IMR-90 (cell line): Measurements from ENCODE around the gene YIPF3. TPM values are rescaled to one million over a fixed set of nuclear protein-coding genes. Genes with fewer than 3 reads are reported as not detected.

Experiments used
- ATAC-seq: fragments of 200-7000 bp; cut with Tn5 transposase; 2 replicates; pipeline ENCODE4 v1.9.1; 2020; ENCODE audit warnings: low read depth, mild to moderate bottlenecking, moderate library complexity
- BruUV-seq: library from RNA; stranded (reverse); fragments of 400-500 nt; replicated peaks from 2 replicates; lab custom pipeline; 2021; lab: Mats Ljungman, UMichigan
- CTCF ChIA-PET: fragments of 300-600 bp; formaldehyde crosslinking; extraction: SDS; loops from one replicate; lab custom pipeline; 2021; ENCODE audit warnings: antibody characterized with exemption; lab: Yijun Ruan, JAX
- POLR2A ChIA-PET: fragments of 300-600 bp; sonication (Branson Sonifier 250); formaldehyde crosslinking; loops from one replicate; lab custom pipeline; 2022; ENCODE audit warnings: antibody characterized with exemption; ENCODE audit not compliant: unreplicated experiment; lab: Charles Lee
- DNase-seq: peaks from one replicate; pipeline ENCODE4 v3.0.0; 2013
- H2AFZ ChIP-seq: replicated peaks from 2 replicates; pipeline ENCODE3; 2013; ENCODE audit warnings: low read length, mild to moderate bottlenecking; ENCODE audit not compliant: poor library complexity
- H2AK5ac ChIP-seq: 2 replicates; pipeline ENCODE4 v1.6.1; 2013; ENCODE audit warnings: low read depth, low read length, inconsistent platforms
- H2AK9ac ChIP-seq: replicated peaks from 2 replicates; pipeline ENCODE3; 2013; ENCODE audit warnings: mild to moderate bottlenecking, low read depth, low read length, moderate library complexity; ENCODE audit not compliant: poor library complexity
- H2BK120ac ChIP-seq: 2 replicates; pipeline ENCODE4 v1.6.1; 2013; ENCODE audit warnings: low read depth, low read length, inconsistent platforms
- H2BK15ac ChIP-seq: 3 replicates; pipeline ENCODE4 v1.6.1; 2013; ENCODE audit warnings: low read depth, low read length, inconsistent platforms
- H2BK20ac ChIP-seq: 2 replicates; pipeline ENCODE4 v1.6.1; 2013; ENCODE audit warnings: low read depth, mild to moderate bottlenecking, inconsistent platforms, low read length, moderate library complexity
- H2BK5ac ChIP-seq: 2 replicates; pipeline ENCODE4 v1.6.1; 2013; ENCODE audit warnings: mild to moderate bottlenecking, low read depth, low read length, inconsistent platforms; ENCODE audit not compliant: poor library complexity, severe bottlenecking
- H3K14ac ChIP-seq: replicated peaks from 2 replicates; pipeline ENCODE4 v1.6.1; 2013; ENCODE audit warnings: low read depth, low read length, inconsistent platforms
- H3K18ac ChIP-seq: 2 replicates; pipeline ENCODE4 v1.6.1; 2013; ENCODE audit warnings: low read depth, low read length, control low read depth
- H3K23ac ChIP-seq: 2 replicates; pipeline ENCODE4 v1.6.1; 2013; ENCODE audit warnings: low read depth, low read length, inconsistent platforms
- H3K27ac ChIP-seq: 2 replicates; pipeline ENCODE4 v1.5.1; 2013; ENCODE audit warnings: mild to moderate bottlenecking, control low read depth, low read length; ENCODE audit not compliant: insufficient read depth
- H3K27me3 ChIP-seq: 2 replicates; pipeline ENCODE4 v1.6.1; 2013; ENCODE audit warnings: low read length; ENCODE audit not compliant: control insufficient read depth, insufficient read depth
- H3K36me3 ChIP-seq: 2 replicates; pipeline ENCODE4 v1.6.1; 2013; ENCODE audit warnings: low read length, mixed read lengths; ENCODE audit not compliant: control insufficient read depth, insufficient read depth
- H3K4ac ChIP-seq: 2 replicates; pipeline ENCODE4 v1.6.1; 2013; ENCODE audit warnings: low read depth, low read length, inconsistent platforms
- H3K4me1 ChIP-seq: 2 replicates; pipeline ENCODE4 v1.6.1; 2013; ENCODE audit warnings: low read length, mixed read lengths; ENCODE audit not compliant: control insufficient read depth, insufficient read depth
- H3K4me2 ChIP-seq: 2 replicates; pipeline ENCODE4 v1.6.1; 2013; ENCODE audit warnings: low read depth, mild to moderate bottlenecking, control low read depth, low read length, moderate library complexity
- H3K4me3 ChIP-seq: 2 replicates; pipeline ENCODE4 v1.5.1; 2013; ENCODE audit warnings: low read depth, mild to moderate bottlenecking, control low read depth, low read length, moderate library complexity; ENCODE audit not compliant: insufficient read depth
- H3K56ac ChIP-seq: 2 replicates; pipeline ENCODE4 v1.6.1; 2013; ENCODE audit warnings: low read length, inconsistent platforms; ENCODE audit not compliant: insufficient read depth; ENCODE audit errors: extremely low read depth
- H3K79me1 ChIP-seq, 2 experiments: 2 replicates each; pipeline ENCODE4 v1.6.1; 2013; ENCODE audit warnings: low read length in 2 of 2, inconsistent platforms in 1 of 2, low read depth in 1 of 2
- H3K9ac ChIP-seq: 2 replicates; pipeline ENCODE4 v1.6.1; 2013; ENCODE audit warnings: low read depth, low read length, control low read depth
- H3K9me1 ChIP-seq: 2 replicates; pipeline ENCODE4 v1.6.1; 2013; ENCODE audit warnings: low read length, inconsistent platforms; ENCODE audit not compliant: insufficient read depth
- H3K9me3 ChIP-seq: 2 replicates; pipeline ENCODE4 v1.6.1; 2013; ENCODE audit warnings: low read length; ENCODE audit not compliant: control insufficient read depth, insufficient read depth
- H4K20me1 ChIP-seq: 2 replicates; pipeline ENCODE4 v1.6.1; 2013; ENCODE audit warnings: low read length, inconsistent platforms; ENCODE audit not compliant: insufficient read depth
- H4K5ac ChIP-seq: 2 replicates; pipeline ENCODE4 v1.6.1; 2013; ENCODE audit warnings: mild to moderate bottlenecking, low read depth, low read length, control low read depth
- H4K8ac ChIP-seq, 2 experiments: 2 replicates each; pipeline ENCODE4 v1.6.1; 2013; ENCODE audit warnings: low read depth in 2 of 2, low read length in 2 of 2, control low read depth in 1 of 2, inconsistent platforms in 1 of 2
- H4K91ac ChIP-seq: 2 replicates; pipeline ENCODE4 v1.6.1; 2013; ENCODE audit warnings: low read depth, low read length, inconsistent platforms; ENCODE audit not compliant: insufficient read depth
- CEBPB ChIP-seq: IDR thresholded peaks from 2 replicates; pipeline ENCODE4 v1.6.1; 2012; ENCODE audit warnings: low read depth, low read length, improper control_type of control experiment
- FOS ChIP-seq: fragments of 150-350 bp; IDR thresholded peaks from 2 replicates; pipeline ENCODE4 v1.6.1; 2016; ENCODE audit warnings: low read depth, low read length
- MAFK ChIP-seq: IDR thresholded peaks from 2 replicates; pipeline ENCODE4 v1.6.1; 2012; ENCODE audit warnings: low read depth, low read length, improper control_type of control experiment
- NFE2L2 ChIP-seq: fragments of 150-350 bp; IDR thresholded peaks from 2 replicates; pipeline ENCODE4 v1.6.1; 2016; ENCODE audit warnings: low read depth, mild to moderate bottlenecking, low read length
- POLR2A ChIP-seq: IDR thresholded peaks from 2 replicates; pipeline ENCODE4 v1.6.1; 2012; ENCODE audit warnings: mild to moderate bottlenecking, low read depth, low read length
- RAD21 ChIP-seq: IDR thresholded peaks from 2 replicates; pipeline ENCODE4 v1.6.1; 2012; ENCODE audit warnings: low read length, improper control_type of control experiment
- RFX5 ChIP-seq: IDR thresholded peaks from 2 replicates; pipeline ENCODE4 v1.8.0; 2012; ENCODE audit warnings: low read depth, mild to moderate bottlenecking, low read length, moderate library complexity
- SMC3 ChIP-seq: fragments of 150-350 bp; IDR thresholded peaks from 2 replicates; pipeline ENCODE4 v1.6.1; 2016; ENCODE audit warnings: low read depth, mild to moderate bottlenecking, antibody characterized with exemption, low read length, moderate library complexity
- WGBS, 2 experiments: methylation state at CpG; one replicate each; pipeline versions ENCODE4 v1.1.5 to v1.1.7; 2013; ENCODE audit warnings: missing lambda C conversion rate in 2 of 2; ENCODE audit not compliant: insufficient read length in 1 of 2; ENCODE audit errors: extremely low coverage in 2 of 2; 5-methylcytosine and 5-hydroxymethylcytosine counted together
- dilution Hi-C: fragments of 300-500 bp; cut with HindIII; formaldehyde crosslinking; loops from one replicate; pipeline ENCODE4 v1.14.3; 2018; ENCODE audit warnings: low sequenced_read_pairs; ENCODE audit not compliant: unreplicated experiment
- in situ Hi-C: fragments of 300-500 bp; cut with MboI; formaldehyde crosslinking; loops from 3 replicates; pipeline ENCODE4 v1.14.3; 2019; ENCODE audit warnings: low sequenced_read_pairs, inconsistent platforms, mixed read lengths
- intact Hi-C: fragments of 100-400 bp; cut with micrococcal nuclease; formaldehyde crosslinking; loops from 2 replicates; pipeline ENCODE4 v1.10.0; 2022
- polyA plus RNA-seq, 3 experiments: library from polyadenylated mRNA; depleted of rRNA; stranded (reverse); fragments of >200 nt; gene quantifications; 2 replicates each; pipeline ENCODE4 v1.2.3, GENCODE V29; 2012; ENCODE audit warnings: low replicate concordance in 1 of 3
- total RNA-seq: library from RNA; depleted of rRNA; stranded (reverse); fragments of >200 nt; gene quantifications from 2 replicates; pipeline ENCODE4 v1.2.3, GENCODE V29; 2012
- TF ChIP-seq, protein P1 (sequence below): conservative IDR thresholded peaks from 2 replicates; pipeline ENCODE4 v1.5.1; 2012; ENCODE audit warnings: mild to moderate bottlenecking, low read depth, low read length, improper control_type of control experiment
- TF ChIP-seq, protein P2 (sequence below): fragments of 150-350 bp; IDR thresholded peaks from 2 replicates; pipeline ENCODE4 v1.6.1; 2017; ENCODE audit warnings: mild to moderate bottlenecking, antibody characterized with exemption, low read length, low read depth
- TF ChIP-seq, protein P3 (sequence below): fragments of 150-350 bp; IDR thresholded peaks from 2 replicates; pipeline ENCODE4 v1.6.1; 2016; ENCODE audit warnings: low read depth, mild to moderate bottlenecking, low read length, moderate library complexity, borderline replicate concordance

Gene YIPF3
- total and polyA plus RNA-seq, 2 of the 4 experiments (the other 2 are of a cell fraction) = 114 to 193 TPM

DNA sequence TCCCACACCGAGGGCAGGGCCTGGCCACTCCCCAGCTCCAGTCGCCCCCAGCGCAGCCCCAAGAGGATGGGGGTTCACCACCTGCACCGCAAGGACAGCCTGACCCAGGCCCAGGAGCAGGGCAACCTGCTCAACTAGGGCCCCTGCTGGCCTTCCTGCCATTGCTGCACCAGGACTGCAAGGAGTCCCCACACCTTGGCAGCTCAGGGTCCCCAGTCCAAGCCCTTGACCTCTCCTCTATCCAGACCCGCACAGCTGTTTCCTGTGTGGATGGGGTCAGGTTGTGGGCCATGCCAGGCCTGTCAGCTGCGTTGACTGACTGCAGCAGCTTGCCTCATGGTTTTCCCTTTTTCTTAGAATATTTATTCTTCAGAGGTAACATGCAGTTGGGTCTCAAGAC lies 11.0 kb downstream of the YIPF3 start:
- H2BK20ac ChIP-seq = no peak overlapping the region
- peaks cover 3% of the 10 kb centered on the region; the same call in 1 of the 2 replicates for H3K9me1 ChIP-seq
- peaks cover 42% of the 10 kb centered on the region for H3K36me3 ChIP-seq
- TF ChIP-seq CEBPB = no peak
- TF ChIP-seq SMC3 = no peak
- no peak for TF ChIP-seq RFX5
- no peak for TF ChIP-seq MAFK
- TF ChIP-seq POLR2A = no peak
- no peak for TF ChIP-seq NFE2L2
- TF ChIP-seq RAD21 = no peak
- TF ChIP-seq, protein P1, sequence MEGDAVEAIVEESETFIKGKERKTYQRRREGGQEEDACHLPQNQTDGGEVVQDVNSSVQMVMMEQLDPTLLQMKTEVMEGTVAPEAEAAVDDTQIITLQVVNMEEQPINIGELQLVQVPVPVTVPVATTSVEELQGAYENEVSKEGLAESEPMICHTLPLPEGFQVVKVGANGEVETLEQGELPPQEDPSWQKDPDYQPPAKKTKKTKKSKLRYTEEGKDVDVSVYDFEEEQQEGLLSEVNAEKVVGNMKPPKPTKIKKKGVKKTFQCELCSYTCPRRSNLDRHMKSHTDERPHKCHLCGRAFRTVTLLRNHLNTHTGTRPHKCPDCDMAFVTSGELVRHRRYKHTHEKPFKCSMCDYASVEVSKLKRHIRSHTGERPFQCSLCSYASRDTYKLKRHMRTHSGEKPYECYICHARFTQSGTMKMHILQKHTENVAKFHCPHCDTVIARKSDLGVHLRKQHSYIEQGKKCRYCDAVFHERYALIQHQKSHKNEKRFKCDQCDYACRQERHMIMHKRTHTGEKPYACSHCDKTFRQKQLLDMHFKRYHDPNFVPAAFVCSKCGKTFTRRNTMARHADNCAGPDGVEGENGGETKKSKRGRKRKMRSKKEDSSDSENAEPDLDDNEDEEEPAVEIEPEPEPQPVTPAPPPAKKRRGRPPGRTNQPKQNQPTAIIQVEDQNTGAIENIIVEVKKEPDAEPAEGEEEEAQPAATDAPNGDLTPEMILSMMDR = no peak
- TF ChIP-seq FOS = no peak
- TF ChIP-seq, protein P2, sequence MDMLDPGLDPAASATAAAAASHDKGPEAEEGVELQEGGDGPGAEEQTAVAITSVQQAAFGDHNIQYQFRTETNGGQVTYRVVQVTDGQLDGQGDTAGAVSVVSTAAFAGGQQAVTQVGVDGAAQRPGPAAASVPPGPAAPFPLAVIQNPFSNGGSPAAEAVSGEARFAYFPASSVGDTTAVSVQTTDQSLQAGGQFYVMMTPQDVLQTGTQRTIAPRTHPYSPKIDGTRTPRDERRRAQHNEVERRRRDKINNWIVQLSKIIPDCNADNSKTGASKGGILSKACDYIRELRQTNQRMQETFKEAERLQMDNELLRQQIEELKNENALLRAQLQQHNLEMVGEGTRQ = no peak
- TF ChIP-seq, protein P3, sequence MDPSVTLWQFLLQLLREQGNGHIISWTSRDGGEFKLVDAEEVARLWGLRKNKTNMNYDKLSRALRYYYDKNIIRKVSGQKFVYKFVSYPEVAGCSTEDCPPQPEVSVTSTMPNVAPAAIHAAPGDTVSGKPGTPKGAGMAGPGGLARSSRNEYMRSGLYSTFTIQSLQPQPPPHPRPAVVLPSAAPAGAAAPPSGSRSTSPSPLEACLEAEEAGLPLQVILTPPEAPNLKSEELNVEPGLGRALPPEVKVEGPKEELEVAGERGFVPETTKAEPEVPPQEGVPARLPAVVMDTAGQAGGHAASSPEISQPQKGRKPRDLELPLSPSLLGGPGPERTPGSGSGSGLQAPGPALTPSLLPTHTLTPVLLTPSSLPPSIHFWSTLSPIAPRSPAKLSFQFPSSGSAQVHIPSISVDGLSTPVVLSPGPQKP = no peak
- intact Hi-C loops = loop anchor here (1.0 kb wide), 4 partner anchors 51 to 242 kb away; partner anchors contain the start of gene ABCC10
- H4K8ac ChIP-seq = no peak overlapping the region
- no peak overlapping the region for H3K23ac ChIP-seq
- dilution Hi-C loops = no loop called here
- H2BK15ac ChIP-seq = no peak overlapping the region
- H3K9me3 ChIP-seq = no peaks in the 10 kb centered on the region
- no peak overlapping the region for H4K91ac ChIP-seq
- ChIA-PET CTCF (interaction anchor here (2.7 kb wide), 1 partner anchor 10 kb away, joined by 17 read pairs; no protein-coding TSS in a partner anchor), POLR2A (no interaction called here)
- no peak overlapping the region for H3K4me2 ChIP-seq
- in situ Hi-C loops = no loop called here
- peaks cover 4% of the 10 kb centered on the region; the same call in 1 of the 2 replicates for H4K20me1 ChIP-seq
- ATAC-seq = no peak
- BruUV-seq = no TSS peak
- WGBS, 2 experiments = 83% methylated on average over 1 of the region's 6 CpGs; no CpG with 5 or more reads in 1 of the 2 experiments
- H3K56ac ChIP-seq = no peak overlapping the region
- no peak overlapping the region for H3K4me3 ChIP-seq
- H2AFZ ChIP-seq = no peak overlapping the region
- no peak overlapping the region for H3K27ac ChIP-seq
- no peak overlapping the region for H3K4ac ChIP-seq
- no peak overlapping the region for H2BK120ac ChIP-seq
- no peaks in the 10 kb centered on the region for H3K27me3 ChIP-seq
- H3K4me1 ChIP-seq = peaks cover 4% of the 10 kb centered on the region
- H3K9ac ChIP-seq = no peak overlapping the region
- H2AK5ac ChIP-seq = no peak overlapping the region
- no peak overlapping the region for H3K18ac ChIP-seq
- H2BK5ac ChIP-seq = no peak overlapping the region
- no peak overlapping the region for H3K14ac ChIP-seq
- H3K79me1 ChIP-seq = 0 out of 4 replicates have a peak, but pooled peaks cover 0 to 5% of the 10 kb centered on the region in 2 experiments
- no peak for DNase-seq
- H4K5ac ChIP-seq = no peak overlapping the region
- H2AK9ac ChIP-seq = no peak overlapping the region
